NCI-H2081 treated with DMSO at 0.1 percent for 48 hours (cell line): Measurements from ENCODE around the gene EIF1.
"Not testable (repeated sequence)": the region's sequence is repeated elsewhere in the genome, so short reads cannot be mapped to it uniquely, and the experiment has no call there.

Experiments used
- DNase-seq: peaks from one replicate; lab custom pipeline; 2025; lab: John Stamatoyannopoulos, UW

Gene EIF1

DNA sequence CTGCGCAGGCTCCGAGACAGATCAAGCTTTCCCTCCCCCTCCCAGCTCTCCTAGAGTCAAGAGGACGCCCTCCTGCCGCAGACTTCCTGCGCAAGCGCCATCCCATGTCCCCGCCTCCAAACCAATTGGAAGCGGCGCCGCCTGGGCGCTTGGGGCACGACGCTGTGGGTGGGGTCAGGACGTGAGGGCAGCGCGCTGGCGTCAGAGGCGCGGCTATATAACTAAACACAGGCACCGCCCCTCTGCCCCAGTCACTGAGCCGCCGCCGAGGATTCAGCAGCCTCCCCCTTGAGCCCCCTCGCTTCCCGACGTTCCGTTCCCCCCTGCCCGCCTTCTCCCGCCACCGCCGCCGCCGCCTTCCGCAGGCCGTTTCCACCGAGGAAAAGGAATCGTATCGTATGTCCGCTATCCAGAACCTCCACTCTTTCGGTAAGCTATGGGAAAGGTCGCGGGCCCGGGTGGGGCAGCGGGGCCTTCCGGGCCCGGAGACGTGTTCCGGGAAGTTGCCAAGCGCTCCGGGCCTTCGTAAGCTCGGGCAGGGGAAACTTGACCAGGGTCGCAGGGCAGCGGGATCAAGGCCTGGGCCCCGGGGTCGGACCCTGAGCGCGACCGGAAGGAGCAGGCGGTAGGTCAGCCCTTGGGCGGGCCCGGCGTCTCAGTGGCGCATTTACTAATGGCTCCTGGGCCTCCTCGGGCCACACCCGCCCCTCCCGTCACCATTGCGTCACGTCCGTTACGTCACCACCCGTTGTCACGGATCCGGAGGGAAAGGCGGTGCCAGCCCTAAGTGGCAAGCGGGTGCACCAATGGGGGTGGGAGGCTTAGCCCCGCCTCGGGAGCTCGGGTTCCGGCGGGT is at the start of gene EIF1:
EIF1 (plus strand) TSS at position 245 of the 856 bp plus-strand sequence; CDS start at position 399, 154 bp downstream.
- DNase-seq = peak; percentile 96

DNA sequence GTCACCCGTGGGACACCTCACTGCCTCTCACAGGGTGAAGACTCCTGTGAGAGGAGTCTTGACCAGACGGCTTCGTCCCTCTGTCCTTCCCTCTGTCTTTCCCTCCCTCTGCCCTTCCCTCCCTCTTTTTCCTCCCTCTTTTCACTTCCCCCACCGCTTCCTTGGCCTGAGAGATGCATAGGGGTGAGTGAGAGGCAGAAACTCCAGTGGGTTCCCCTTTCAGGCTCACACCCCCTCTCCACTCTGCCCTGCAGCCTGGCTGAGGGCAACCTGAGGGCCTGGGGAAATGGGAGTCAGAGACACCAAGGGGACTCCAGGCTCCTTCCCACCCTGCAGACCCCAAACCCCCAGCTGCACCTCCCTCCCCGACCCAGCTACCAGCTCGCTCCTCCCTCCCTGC is 49.7 kb upstream of the EIF1 start:
- no peak for DNase-seq

DNA sequence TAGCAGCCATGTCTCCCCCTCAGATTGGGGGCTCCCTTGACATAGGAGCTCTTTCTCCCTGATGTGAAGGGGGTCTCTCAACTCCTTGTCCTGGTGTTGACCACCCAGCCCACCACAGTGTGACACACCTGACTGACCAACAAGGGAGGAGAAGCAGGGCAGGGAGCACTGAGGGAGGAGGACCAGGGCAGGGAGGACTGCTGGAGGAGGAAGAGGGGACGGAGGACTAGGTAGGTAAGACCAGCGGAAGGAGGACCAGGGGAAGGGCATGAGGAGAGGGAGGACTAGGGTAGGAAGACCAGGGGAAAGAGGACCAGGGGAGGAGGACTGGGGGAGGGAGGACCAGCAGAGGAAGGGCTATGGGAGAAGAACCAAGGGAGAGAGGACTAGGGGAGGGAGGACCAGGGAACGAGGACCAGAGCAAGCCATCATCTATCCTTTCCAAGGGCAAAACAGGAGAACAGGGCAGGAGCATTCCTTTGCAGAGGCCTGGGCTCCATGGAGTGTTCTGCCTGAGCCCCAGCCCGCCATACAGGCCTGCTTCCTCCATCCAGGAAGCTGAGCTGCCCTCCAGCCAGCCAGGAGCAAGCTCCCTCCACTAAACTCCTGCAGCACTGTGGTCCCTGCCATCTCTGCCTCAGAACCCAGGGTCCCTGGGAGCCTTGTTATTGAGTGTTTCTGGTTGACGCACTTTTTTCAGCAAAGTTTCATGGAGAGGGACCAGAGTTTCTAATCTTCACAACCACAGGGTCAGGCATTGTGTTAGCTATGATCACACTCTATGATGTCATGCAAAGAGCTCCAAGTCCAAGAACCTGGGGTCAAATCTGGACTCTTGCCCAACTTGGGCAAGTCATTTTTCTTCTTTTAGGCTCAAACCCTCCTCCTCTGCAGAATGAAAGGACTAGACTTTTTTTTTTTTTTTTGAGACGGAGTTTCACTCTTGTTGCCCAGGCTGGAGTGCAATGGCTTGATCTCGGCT is 48.9 kb upstream of the EIF1 start:
- no peak for DNase-seq

DNA sequence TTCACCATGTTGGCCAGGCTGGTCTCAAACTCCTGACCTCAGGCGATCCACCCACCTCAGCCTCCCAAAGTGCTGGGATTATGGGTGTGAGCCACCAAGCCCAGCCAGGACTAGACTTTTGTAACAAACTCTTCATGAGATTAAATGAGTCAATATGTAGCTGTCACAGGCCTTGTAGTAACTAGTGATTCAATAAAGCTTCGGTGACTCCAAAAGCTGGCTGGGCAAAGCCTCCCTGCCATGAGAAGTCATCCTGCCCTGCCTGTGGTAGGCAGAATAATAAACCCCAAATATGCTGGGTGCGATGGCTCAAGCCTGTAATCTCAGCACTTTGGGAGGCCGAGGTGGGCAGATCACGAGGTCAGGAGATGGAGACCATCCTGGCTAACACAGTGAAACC is 48.1 kb upstream of the EIF1 start:
- not testable (repeated sequence) for DNase-seq

DNA sequence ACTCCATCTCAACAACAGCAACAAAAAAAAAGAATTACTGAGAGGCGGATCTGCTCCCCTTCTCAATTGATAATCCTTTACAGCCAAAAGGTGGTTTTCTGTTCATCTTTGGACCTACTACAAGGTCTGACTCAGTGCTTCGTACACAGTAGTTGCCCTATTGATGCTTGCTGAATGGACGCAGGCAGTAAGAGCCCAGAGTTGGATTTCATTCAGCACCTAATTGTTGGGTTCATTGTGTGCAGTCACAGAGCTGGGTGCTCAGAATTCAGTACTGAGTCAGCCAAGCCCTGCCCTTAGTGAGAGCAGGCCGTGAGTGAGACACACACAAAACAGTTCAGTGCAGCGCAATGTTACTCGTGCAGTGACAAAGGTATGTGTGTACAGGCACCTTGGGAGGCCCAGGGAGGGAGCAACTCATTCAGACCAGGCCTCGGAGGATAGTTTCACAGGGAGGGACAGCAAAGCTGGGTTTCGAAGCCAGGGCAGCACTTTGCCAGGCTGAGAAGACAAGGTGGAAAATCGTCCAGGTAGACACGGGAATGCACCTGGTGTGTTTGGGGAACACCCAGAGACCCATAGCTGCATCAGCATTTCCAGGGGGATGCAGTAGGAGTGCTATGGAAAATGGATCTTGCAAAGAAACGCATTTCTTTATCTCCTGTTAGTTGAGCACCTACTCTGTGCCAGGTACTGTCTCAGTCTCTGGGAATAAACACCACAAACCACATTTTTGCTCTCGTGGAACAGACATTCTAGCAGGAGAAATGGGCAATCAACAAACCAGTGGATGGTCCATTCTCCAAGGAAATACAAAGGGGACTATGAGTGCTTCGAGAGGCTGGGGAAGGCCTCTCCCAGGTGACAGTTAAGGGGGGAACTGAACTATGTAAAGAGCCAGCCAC is 46.2 kb upstream of the EIF1 start:
- no peak for DNase-seq

DNA sequence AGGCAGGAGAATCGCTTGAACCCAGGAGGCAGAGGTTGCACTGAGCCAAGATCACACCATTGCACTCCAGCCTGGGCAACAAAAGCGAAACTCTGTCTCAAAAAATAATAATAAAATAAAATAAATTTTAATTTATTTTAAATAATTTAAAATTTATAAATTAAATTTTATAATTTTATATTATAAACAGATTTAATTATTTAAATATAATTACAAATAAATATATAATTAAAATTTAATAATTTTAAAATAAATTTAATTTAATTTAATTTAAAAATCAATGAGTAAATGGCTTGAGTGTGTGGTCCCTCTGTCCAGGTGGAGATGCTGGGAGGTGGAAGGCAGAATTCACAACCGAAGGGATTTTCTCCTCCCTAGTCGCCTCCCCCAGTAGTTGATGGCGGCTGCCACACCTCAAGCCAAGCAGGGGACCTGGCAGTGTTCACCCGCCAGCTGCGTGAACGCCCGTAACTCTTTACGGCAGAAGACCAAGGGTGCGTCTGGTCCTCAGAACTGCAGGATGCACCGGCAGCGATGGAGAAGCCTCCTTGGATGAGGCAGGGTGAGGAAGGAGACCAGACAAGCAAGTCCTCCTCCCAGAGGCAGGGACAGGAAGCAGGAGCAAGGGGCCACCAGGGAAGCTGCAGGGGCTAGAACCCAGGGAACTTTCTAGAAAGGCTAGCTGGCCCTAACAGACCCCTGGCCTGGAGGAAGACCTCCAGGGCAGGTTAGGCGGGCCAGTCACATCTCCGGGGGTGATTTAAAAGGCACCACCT is 41.5 kb upstream of the EIF1 start:
- DNase-seq = no peak

DNA sequence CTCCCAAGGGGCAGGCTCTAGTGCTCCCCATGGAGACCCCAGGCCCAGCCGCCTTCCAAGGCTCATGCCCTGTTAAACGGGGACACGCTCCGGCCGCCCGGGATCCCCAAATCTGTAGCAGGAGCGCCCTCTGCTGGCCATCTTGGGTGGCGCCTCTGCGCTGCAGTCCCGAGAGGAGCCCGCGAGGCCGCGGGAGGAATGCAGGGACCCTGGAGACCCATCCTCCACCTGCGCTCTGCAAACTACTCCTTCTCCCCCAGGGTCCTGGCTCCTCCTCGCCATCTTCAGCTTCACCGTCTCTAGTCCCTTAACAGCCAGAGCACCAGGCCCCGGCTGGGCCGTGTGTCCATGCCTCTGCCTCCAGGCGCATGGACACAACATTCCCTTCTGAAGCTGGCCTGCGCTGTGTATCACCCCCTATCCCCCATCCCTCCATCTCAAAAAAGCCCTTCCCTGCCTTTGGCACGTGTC is 40.7 kb upstream of the EIF1 start:
- DNase-seq = peak; percentile 24

DNA sequence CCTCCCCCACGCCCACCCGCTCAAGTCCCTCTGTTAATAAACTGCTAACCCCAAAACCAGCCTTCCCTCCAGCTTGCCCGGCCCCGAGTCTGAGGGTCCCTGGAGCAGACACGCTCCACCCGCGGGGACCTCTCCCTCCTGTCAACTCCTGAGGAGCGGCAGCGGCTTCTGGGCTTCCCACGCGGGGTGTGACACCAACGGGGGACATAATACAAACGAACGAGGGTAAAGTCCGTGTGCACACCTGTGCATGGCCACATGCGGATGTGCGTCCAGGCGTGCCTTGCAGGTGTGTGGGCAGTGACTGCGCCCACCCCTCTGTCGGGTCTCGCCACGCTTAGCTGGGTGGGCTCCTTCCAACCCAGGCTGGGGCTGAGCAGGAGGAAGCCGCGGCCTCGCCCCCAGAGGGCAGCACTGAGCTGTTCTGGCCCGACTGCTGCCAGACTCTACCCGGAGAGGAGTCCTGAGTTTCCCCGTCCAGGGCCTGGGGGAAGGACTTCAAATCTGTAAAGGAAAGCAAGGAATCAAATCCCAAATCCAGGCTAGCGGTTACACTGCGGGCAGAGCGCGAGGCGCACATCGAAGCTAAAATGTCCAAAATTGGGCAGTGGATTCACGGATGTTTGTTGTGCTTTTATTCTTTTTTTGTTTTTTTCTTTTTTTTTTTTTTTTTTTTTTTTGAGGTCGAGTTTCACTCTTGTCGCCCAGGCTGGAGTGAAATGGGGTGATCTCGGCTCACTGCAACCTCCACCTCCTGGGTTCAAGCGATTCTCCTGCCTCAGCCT is 40.1 kb upstream of the EIF1 start:
- peak; percentile 23 for DNase-seq

DNA sequence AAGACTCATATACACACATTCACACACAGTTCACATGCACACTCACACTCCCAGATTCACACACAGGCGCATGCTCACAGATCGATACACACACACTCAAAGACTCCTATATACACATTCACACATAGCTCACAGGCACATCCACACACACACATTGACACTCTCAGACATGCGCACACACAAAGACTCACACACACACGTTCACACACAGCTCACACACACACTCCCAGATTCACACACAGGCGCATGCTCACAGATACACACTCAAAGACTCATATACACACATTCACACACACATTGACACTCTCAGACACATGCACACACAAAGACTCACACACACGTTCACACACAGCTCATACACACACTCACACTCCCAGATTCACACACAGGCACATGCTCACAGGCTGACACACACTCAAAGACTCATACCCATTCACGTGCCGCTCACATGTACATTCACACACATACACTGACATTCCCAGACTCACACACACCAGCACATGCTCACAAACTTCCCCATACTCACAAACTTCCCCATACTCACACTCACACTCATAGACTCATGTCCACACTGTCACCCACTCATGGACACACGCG is 38.7 kb upstream of the EIF1 start:
- no peak for DNase-seq

DNA sequence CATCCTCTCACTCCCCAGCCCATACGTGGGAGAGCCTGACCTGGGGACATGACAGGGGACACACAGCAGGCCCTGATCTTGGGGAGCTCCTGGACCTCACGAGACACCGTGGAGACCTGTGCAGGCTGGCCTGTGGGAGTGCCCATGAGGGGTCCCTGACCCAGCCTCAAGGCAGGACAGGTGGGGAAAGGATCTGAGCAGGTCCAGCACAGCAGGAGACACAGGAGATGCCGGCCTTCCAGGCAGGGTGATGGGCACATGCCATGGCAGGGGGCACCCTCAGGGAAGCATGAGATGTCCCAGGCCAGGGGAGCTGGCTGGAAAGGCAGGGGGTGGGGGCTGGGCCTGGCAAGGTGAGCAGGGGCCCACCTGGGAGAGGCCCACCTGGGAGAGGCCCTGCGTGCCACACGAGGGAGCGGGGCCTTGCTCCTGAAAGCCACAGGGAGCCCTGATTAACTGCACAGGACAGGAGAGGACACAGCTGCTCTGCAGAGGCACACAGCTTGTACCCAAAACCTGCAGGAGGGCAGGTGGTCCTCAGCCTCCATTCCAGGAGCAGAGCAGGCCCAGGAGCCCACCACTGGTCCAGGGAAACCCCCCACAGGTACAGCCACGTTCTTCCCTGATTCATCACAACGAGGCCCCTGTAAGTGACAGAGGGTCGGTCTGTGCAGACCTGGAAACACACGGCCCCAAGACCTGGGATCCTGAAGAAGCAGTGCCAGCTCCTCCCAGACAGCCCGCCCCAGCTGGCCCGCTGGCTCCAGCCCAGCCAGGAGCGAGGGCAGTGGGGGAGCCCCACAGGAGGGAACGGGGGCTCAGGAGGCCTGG is 37.7 kb upstream of the EIF1 start:
- no peak for DNase-seq

DNA sequence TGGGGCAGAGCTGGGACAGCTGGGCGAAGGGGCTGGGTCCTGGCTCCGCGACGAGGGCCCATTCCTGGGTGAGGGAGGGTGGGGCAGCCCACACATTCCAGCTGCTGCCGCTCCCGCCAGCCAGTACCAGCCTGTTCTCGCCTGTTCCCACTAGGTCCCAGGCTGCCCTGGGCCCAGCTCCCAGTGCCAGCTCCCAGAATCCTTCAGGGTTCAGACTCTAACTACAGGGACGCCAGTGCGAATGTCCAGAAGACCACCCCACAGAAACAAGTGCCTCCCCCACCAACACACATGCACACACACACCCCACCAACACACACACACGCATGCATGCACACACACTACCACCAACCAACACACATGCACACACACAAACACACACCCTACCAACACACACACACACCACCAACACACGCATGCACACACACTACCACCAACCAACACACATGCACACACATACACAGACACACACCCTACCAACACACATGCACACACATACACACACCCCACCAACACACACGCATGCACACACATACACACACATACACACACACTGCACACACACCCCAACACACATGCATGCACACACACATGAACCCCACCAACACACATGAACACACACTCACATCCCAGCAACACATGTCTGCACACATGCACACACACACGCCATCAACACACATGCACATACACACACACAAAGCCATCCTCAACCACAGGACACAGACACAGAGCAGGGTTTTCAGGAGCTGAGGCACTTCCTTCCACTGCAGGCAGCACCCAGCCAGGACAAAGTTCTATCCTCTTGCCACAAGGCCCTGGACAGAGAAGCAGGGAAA is 36.8 kb upstream of the EIF1 start:
- no peak for DNase-seq

DNA sequence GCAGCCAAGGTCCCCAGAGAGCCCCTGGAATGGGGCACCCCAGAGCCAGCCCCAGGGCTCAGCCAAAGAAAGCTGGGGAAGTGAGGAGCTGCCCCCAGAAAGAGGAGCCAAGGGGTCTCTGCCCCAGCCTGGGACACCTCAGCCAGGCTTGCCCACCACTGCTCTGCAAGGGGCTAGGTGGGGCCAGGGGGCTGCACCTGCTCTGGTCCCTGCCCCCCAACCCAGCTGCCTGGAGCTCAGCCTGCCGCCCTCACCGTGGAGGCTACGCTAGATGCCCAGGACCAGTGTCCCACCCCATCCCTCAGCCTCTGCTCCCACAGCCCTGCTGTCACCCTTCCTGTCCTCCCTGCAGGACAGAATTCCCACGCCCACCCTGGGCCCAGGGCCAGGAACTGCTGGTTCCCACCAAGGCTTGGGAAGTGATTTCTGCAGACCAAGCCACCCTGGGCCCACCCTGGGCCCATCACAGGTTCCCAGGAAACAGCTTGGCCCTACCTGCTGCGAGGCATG is 36.2 kb upstream of the EIF1 start:
- no peak for DNase-seq

DNA sequence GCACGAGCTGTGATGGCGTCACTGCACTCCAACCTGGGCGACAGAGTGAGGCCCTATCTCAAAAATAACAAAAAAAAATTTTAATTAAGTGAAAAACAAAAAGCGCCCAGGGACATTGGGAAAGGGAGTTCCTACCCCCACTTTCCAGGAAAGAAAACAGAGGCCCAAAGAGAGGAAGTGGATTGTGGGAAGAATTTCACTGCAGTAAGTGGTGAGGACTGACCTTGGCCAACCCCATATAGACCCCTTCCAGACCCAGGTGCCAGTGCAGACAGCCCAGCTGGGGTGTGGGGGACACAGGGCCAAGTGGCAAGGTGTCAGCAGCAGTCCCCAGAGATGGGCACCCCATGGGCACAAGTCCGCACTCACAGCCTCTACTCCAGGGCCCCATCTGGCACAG is 35.3 kb upstream of the EIF1 start:
- no peak for DNase-seq

DNA sequence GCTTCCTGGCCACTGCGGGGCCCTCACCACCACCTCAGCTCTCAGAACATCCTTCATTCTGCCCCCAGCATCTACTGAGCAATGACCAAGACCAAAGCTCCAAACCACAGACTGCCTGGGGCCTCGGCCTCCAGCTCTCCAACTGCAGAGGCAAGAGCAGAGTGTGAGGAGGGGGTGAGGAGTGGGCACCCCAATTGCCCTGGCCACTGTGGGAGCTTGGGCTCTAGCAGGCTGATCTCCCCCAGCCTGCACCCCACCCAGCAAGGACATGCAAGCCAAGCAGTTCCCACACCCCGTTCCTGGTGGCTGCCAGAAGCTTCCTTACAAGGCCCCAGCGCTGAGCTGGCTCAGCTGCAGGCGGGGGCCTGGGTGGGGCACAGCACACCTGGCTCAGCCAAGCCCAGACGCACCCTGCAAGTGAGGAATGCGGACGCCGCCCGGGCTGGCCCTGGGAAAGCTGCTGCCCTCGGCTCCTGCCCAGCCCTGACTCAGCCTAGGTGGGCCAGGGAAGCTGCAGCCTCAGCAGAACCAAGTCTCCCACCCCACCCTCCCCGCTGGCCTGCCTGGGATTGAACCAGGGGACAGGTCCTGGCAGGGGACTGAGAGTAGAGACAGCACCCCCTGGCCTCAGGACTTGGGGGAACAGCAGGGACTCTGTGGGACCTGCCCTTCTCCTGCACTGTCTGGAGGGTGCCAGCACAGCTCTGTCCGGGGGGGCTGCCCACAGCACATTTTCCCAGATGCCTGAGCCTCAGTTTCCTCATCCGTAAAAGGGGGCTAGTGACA is 34.6 kb upstream of the EIF1 start:
- no peak for DNase-seq

DNA sequence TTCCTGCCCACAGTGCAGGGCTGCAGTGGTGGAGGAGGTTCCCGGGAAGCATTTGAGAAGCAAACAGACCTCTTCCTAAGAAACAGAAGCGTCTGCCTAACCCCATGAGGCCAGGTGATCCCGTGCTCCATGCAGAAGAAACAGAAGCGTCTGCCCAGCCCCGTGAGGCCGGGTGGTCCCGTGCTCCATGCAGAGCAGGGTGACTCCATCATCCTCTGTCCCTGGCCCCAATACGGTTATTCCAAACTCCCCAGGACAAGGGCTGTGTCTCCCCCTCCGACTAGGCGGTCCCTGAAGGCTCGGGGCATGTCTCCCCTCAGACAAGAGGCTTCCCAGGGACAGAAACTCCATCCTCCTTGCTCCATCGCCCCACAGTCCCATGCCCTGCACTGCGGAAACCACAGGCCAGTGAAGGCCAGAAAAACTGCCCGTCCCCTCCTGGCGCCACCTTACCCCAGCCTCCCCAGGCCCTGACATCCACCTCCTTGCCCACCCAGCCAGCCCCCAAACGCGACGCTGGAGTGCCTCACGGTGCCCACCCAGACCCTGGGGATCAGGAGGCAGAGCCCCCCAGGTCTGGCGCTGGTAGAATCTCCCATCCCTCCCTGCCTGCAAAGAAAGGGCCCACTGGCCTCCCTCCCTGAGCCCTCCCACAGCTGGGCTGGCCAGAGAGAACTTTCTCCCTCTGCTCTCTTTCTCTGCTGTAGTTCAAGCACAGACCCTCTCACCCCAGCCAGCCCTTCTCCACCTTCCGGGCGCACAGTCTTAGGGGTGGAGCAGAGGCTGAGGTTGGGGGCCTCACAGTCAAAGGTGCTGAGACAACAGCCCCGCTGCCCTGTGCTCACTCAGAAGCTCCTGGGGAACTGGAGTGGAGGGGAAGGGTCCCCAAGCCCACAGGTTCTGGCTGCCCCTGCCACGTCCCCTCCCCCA is 33.7 kb upstream of the EIF1 start:
- no peak for DNase-seq
